HG03097 (cell line): ENCODE results near the gene DIP2B.

Experiments
- ATAC-seq: cut with Tn5 transposase; IDR thresholded peaks from one replicate; pipeline ENCODE4 v1.9.1; 2021; ENCODE audit not compliant: unreplicated experiment, low FRiP score

Gene DIP2B

GRCh38 chr12:50574601-50575348 is 70.0 kb downstream of the DIP2B start:
- ATAC-seq: no peak

GRCh38 chr12:50579757-50580267 is 75.0 kb downstream of the DIP2B start:
- ATAC-seq: no peak

- no peak for ATAC-seq
These were observed 75.7 kb downstream of the DIP2B start for GRCh38 chr12:50580436-50580835.

GRCh38 chr12:50581226-50582184 is 76.7 kb downstream of the DIP2B start:
- ATAC-seq: no peak

- ATAC-seq: no peak
These were observed 79.3 kb downstream of the DIP2B start for GRCh38 chr12:50584135-50584534.

GRCh38 chr12:50589650-50590435 is 85.1 kb downstream of the DIP2B start:
- no peak for ATAC-seq

GRCh38 chr12:50590869-50591268 is 86.1 kb downstream of the DIP2B start:
- no peak for ATAC-seq

GRCh38 chr12:50595667-50596066 is 90.9 kb downstream of the DIP2B start:
- ATAC-seq: no peak

- ATAC-seq: peak; percentile 66
These were observed 92.7 kb downstream of the DIP2B start for GRCh38 chr12:50597200-50598195.

GRCh38 chr12:50598321-50598862 is 93.6 kb downstream of the DIP2B start:
- ATAC-seq: no peak

GRCh38 chr12:50599366-50600095 is 94.7 kb downstream of the DIP2B start:
- no peak for ATAC-seq

GRCh38 chr12:50600364-50600763 is 95.6 kb downstream of the DIP2B start:
- no peak for ATAC-seq

GRCh38 chr12:50603817-50604639 is 99.2 kb downstream of the DIP2B start:
- ATAC-seq: no peak

- no peak for ATAC-seq
These were observed 99.8 kb downstream of the DIP2B start for GRCh38 chr12:50604640-50604920.

- no peak for ATAC-seq
These were observed 102.0 kb downstream of the DIP2B start for GRCh38 chr12:50606675-50607375.

GRCh38 chr12:50609292-50609874 is 104.6 kb downstream of the DIP2B start:
- ATAC-seq: no peak

GRCh38 chr12:50610171-50610570 is 105.4 kb downstream of the DIP2B start:
- no peak for ATAC-seq
